Esophagus squamous epithelium (tissue), 4 donors: ENCODE measurements around the gene ADGRB3.

Experiments used
- CTCF ChIP-seq, 6 experiments: fragments of 450-650 bp in 4 of 6; fragments of 200-600 bp in 2 of 6; sonication (generic) in 2 of 6; IDR thresholded peaks; one replicate each; pipeline ENCODE4 v1.5.1; 2016 to 2019; ENCODE audit warnings: antibody characterized with exemption in 6 of 6, mild to moderate bottlenecking in 4 of 6, moderate library complexity in 4 of 6
- POLR2A ChIP-seq, 4 donors: fragments of 450-650 bp; IDR thresholded peaks; one replicate each; pipeline ENCODE4 v1.6.1; 2017; ENCODE audit warnings: antibody characterized with exemption in 4 of 4, mild to moderate bottlenecking in 4 of 4, moderate library complexity in 3 of 4

- TF ChIP-seq CTCF (IDR thresholded peaks at IDR 0.05) (no peak), POLR2A (IDR thresholded peaks at IDR 0.05) (no peak)
Observed at GRCh38 chr6:69084746-69085335, 449.8 kb downstream of the ADGRB3 start.
